H1 (cell line): ENCODE measurements around the gene GALK1. TPM values are rescaled to one million over a fixed set of nuclear protein-coding genes. Genes with fewer than 3 reads are reported as not detected.

Source experiments
- CTCF ChIA-PET: fragments of 300-600 bp; sonication (Branson Sonifier 250); formaldehyde crosslinking; loops from one replicate; lab custom pipeline; 2021; ENCODE audit not compliant: partially characterized antibody; lab: Charles Lee
- POLR2A ChIA-PET: fragments of 300-600 bp; sonication (Branson Sonifier 250); formaldehyde crosslinking; loops from one replicate; lab custom pipeline; 2021; ENCODE audit warnings: inconsistent platforms; ENCODE audit not compliant: partially characterized antibody; lab: Charles Lee
- DNase-seq, 2 experiments: peaks; one replicate each; pipeline versions ENCODE4 v3.0.0 to v3.0.0-alpha.2; 2010 to 2022; ENCODE audit warnings: low spot score in 2 of 2, low read depth in 1 of 2, mixed read lengths in 1 of 2
- FAIRE-seq: peaks from 2 replicates; lab custom pipeline; 2011; peaks lifted over from hg19 to GRCh38; lab: Jason Lieb, UNC
- H2AFZ ChIP-seq: 2 replicates; pipeline ENCODE4 v1.8.1; 2012; ENCODE audit warnings: low read length, inconsistent platforms
- H2AK5ac ChIP-seq: 2 replicates; pipeline ENCODE4 v1.6.1; 2013; ENCODE audit warnings: low read depth, low read length
- H2BK120ac ChIP-seq: replicated peaks from 2 replicates; pipeline ENCODE3; 2013; ENCODE audit warnings: low read depth, low read length, inconsistent platforms
- H2BK12ac ChIP-seq: 2 replicates; pipeline ENCODE4 v1.6.1; 2013; ENCODE audit warnings: low read depth, low read length
- H2BK15ac ChIP-seq: 2 replicates; pipeline ENCODE4 v1.6.1; 2013; ENCODE audit warnings: low read length
- H2BK20ac ChIP-seq: 2 replicates; pipeline ENCODE4 v1.6.1; 2013; ENCODE audit warnings: low read length
- H2BK5ac ChIP-seq: 2 replicates; pipeline ENCODE4 v1.6.1; 2013; ENCODE audit warnings: low read depth, low read length
- H3K14ac ChIP-seq: 2 replicates; pipeline ENCODE4 v1.6.1; 2013; ENCODE audit warnings: inconsistent platforms; ENCODE audit not compliant: insufficient read length
- H3K18ac ChIP-seq: 2 replicates; pipeline ENCODE4 v1.6.1; 2013; ENCODE audit warnings: low read length; ENCODE audit errors: extremely low read depth
- H3K23ac ChIP-seq: 2 replicates; pipeline ENCODE4 v1.6.1; 2013; ENCODE audit warnings: inconsistent platforms; ENCODE audit not compliant: insufficient read length
- H3K23me2 ChIP-seq: 2 replicates; pipeline ENCODE4 v1.6.1; 2013; ENCODE audit warnings: low read depth, low read length
- H3K27ac ChIP-seq: 2 replicates; pipeline ENCODE4 v1.6.1; 2011; ENCODE audit warnings: low read depth, low read length, inconsistent platforms
- H3K27me3 ChIP-seq, 4 experiments: replicated peaks in 1 of 4; 1 replicate in 1 of 4; 2 replicates in 3 of 4; pipeline versions ENCODE4 v1.6.1 to v1.8.1; 2011 to 2013; ENCODE audit warnings: low read length in 3 of 4, mild to moderate bottlenecking in 3 of 4, inconsistent platforms in 2 of 4, mixed read lengths in 2 of 4, moderate library complexity in 1 of 4; ENCODE audit not compliant: control insufficient read depth in 3 of 4, insufficient read depth in 3 of 4; ENCODE audit errors: extremely low read depth in 1 of 4
- H3K36me3 ChIP-seq, 4 experiments: 2 replicates each; pipeline versions ENCODE4 v1.6.1 to v1.8.1; 2011 to 2013; ENCODE audit warnings: mild to moderate bottlenecking in 4 of 4, low read length in 3 of 4, moderate library complexity in 2 of 4, control low read depth in 1 of 4, inconsistent platforms in 1 of 4; ENCODE audit not compliant: insufficient read depth in 4 of 4, control insufficient read depth in 2 of 4
- H3K4ac ChIP-seq: replicated peaks from 2 replicates; pipeline ENCODE3; 2013; ENCODE audit warnings: low read length, low read depth, mixed read lengths, inconsistent platforms; ENCODE audit not compliant: insufficient read length
- H3K4me1 ChIP-seq, 4 experiments: replicated peaks in 1 of 4; 1 replicate in 1 of 4; 2 replicates in 3 of 4; pipeline versions ENCODE4 v1.6.1 to v1.8.1; 2011 to 2013; ENCODE audit warnings: low read length in 3 of 4, inconsistent platforms in 2 of 4, mixed read lengths in 1 of 4; ENCODE audit not compliant: insufficient read depth in 4 of 4, control insufficient read depth in 3 of 4
- H3K4me2 ChIP-seq, 2 experiments: 2 replicates each; pipeline versions ENCODE4 v1.6.1 to v1.8.1; 2011 to 2013; ENCODE audit warnings: low read depth in 2 of 2, low read length in 2 of 2, control low read depth in 1 of 2, inconsistent platforms in 1 of 2, mild to moderate bottlenecking in 1 of 2; ENCODE audit not compliant: insufficient read depth in 1 of 2
- H3K4me3 ChIP-seq, 4 experiments: fragments of 200-600, 300-600 bp in 1 of 4; sonication (generic), shearing (Covaris generic), sonication (Bioruptor Twin) in 1 of 4; 2 replicates each; pipeline versions ENCODE4 v1.5.1 to v1.8.1; 2011 to 2016; ENCODE audit warnings: low read length in 4 of 4, low read depth in 3 of 4, control low read depth in 2 of 4, inconsistent platforms in 2 of 4, mild to moderate bottlenecking in 2 of 4, mixed read lengths in 1 of 4, moderate library complexity in 1 of 4; ENCODE audit not compliant: insufficient read depth in 2 of 4; ENCODE audit errors: extremely low read depth in 1 of 4
- H3K56ac ChIP-seq: replicated peaks from 2 replicates; pipeline ENCODE3; 2013; ENCODE audit warnings: low read depth, mild to moderate bottlenecking, mixed read lengths, low read length, inconsistent platforms; ENCODE audit not compliant: insufficient read length
- H3K79me1 ChIP-seq: 2 replicates; pipeline ENCODE4 v1.6.1; 2013; ENCODE audit warnings: low read depth, low read length, control low read depth
- H3K79me2 ChIP-seq, 2 experiments: 2 replicates each; pipeline versions ENCODE4 v1.6.1 to v1.8.1; 2012 to 2013; ENCODE audit warnings: low read length in 2 of 2, mild to moderate bottlenecking in 2 of 2, inconsistent platforms in 1 of 2; ENCODE audit not compliant: insufficient read depth in 2 of 2, control insufficient read depth in 1 of 2
- H3K9ac ChIP-seq, 4 experiments: replicated peaks in 1 of 4; 1 replicate in 1 of 4; 2 replicates in 3 of 4; pipeline versions ENCODE4 v1.6.1 to v1.8.1; 2011 to 2013; ENCODE audit warnings: low read depth in 3 of 4, low read length in 3 of 4, control low read depth in 2 of 4, mild to moderate bottlenecking in 2 of 4, moderate library complexity in 2 of 4, inconsistent platforms in 1 of 4; ENCODE audit errors: extremely low read depth in 1 of 4
- H3K9me3 ChIP-seq, 2 experiments: 2 replicates each; pipeline versions ENCODE4 v1.6.1 to v1.8.1; 2012 to 2013; ENCODE audit warnings: mild to moderate bottlenecking in 2 of 2, moderate library complexity in 2 of 2, control low read depth in 1 of 2, inconsistent platforms in 1 of 2, low read depth in 1 of 2, low read length in 1 of 2, mixed read lengths in 1 of 2; ENCODE audit not compliant: insufficient read depth in 2 of 2
- H4K20me1 ChIP-seq, 2 experiments: replicated peaks in 1 of 2; 2 replicates each; pipeline versions ENCODE3 to v1.8.1; 2011 to 2013; ENCODE audit warnings: inconsistent platforms in 2 of 2, low read length in 2 of 2, mild to moderate bottlenecking in 1 of 2; ENCODE audit not compliant: insufficient read depth in 2 of 2, control insufficient read depth in 1 of 2
- H4K5ac ChIP-seq: 2 replicates; pipeline ENCODE4 v1.6.1; 2013; ENCODE audit warnings: low read length, low read depth, mixed read lengths, inconsistent platforms; ENCODE audit not compliant: insufficient read length
- H4K8ac ChIP-seq: 2 replicates; pipeline ENCODE4 v1.8.0; 2013; ENCODE audit warnings: mild to moderate bottlenecking, moderate library complexity, low read length, inconsistent platforms; ENCODE audit not compliant: insufficient read depth; ENCODE audit errors: extremely low read depth
- H4K91ac ChIP-seq: replicated peaks from 2 replicates; pipeline ENCODE3; 2013; ENCODE audit warnings: low read length, mixed read lengths, inconsistent platforms; ENCODE audit not compliant: insufficient read length
- ASH2L ChIP-seq: fragments of 200-600, 300-600 bp; sonication (generic); IDR thresholded peaks from one replicate; pipeline ENCODE4 v1.7.1; 2017; ENCODE audit warnings: low read length
- CBX8 ChIP-seq: fragments of 300-800, 300-1000 bp; sonication (generic); IDR thresholded peaks from 2 replicates; pipeline ENCODE4 v1.7.1; 2016; ENCODE audit warnings: low read depth, low read length, borderline replicate concordance
- CHD1 ChIP-seq: IDR thresholded peaks from 2 replicates; pipeline ENCODE4 v1.6.1; 2012; ENCODE audit warnings: low read depth, low read length, improper control_type of control experiment
- EP300 ChIP-seq, 2 experiments: IDR thresholded peaks; 1 replicate in 1 of 2; 2 replicates in 1 of 2; pipeline ENCODE4 v1.6.1; 2011 to 2012; ENCODE audit warnings: low read depth in 2 of 2, low read length in 2 of 2, mild to moderate bottlenecking in 2 of 2, borderline replicate concordance in 1 of 2, inconsistent platforms in 1 of 2, moderate library complexity in 1 of 2
- NANOG ChIP-seq: IDR thresholded peaks from 2 replicates; pipeline ENCODE4 v1.6.1; 2011; ENCODE audit warnings: low read length, low read depth, mild to moderate bottlenecking, inconsistent platforms; ENCODE audit not compliant: insufficient read depth, poor library complexity, severe bottlenecking
- SAP30 ChIP-seq: fragments of 300-600 bp; sonication (generic); IDR thresholded peaks from 2 replicates; pipeline ENCODE4 v1.7.1; 2012; ENCODE audit warnings: low read length, moderate library complexity, mild to moderate bottlenecking, inconsistent platforms; ENCODE audit not compliant: insufficient read depth, insufficient replicate concordance
- TBP ChIP-seq: IDR thresholded peaks from 2 replicates; pipeline ENCODE4 v1.6.1; 2011; ENCODE audit warnings: low read depth, low read length, improper control_type of control experiment
- YY1 ChIP-seq: IDR thresholded peaks from 2 replicates; pipeline ENCODE4 v1.6.1; 2011; ENCODE audit warnings: low read depth, mild to moderate bottlenecking, low read length
- WGBS, 2 experiments: shearing (Covaris generic) in 1 of 2; methylation state at CpG; one replicate each; pipeline versions ENCODE4 v1.1.6 to v1.1.7; 2013 to 2015; ENCODE audit warnings: low lambda C conversion rate in 2 of 2, mixed read lengths in 2 of 2, inconsistent platforms in 1 of 2, low coverage in 1 of 2, missing lambda C conversion rate in 1 of 2; ENCODE audit not compliant: insufficient replicate concordance in 2 of 2, insufficient coverage in 1 of 2, insufficient read length in 1 of 2; ENCODE audit errors: extremely low coverage in 1 of 2, missing lambda C conversion rate in 1 of 2; 5-methylcytosine and 5-hydroxymethylcytosine counted together
- polyA plus RNA-seq, 7 experiments: library from polyadenylated mRNA; depleted of rRNA in 3 of 7; stranded (reverse) in 5 of 7; unstranded in 2 of 7; fragments of >200 nt in 5 of 7; fragments of 200-250 nt in 2 of 7; gene quantifications; 1 replicate in 5 of 7; 2 replicates in 1 of 7; 4 replicates in 1 of 7; pipeline versions ENCODE4 v1.2.1 to v1.2.3, GENCODE V29; 2011 to 2013; ENCODE audit warnings: missing spikeins in 2 of 7, mixed read lengths in 2 of 7
- total RNA-seq: library from RNA; stranded (reverse); fragmentation: NEBNext Ultra II Directional; extraction: Animal tissue kit (Norgen Biotek cat#: 25700); gene quantifications from 2 replicates; pipeline ENCODE4 v1.2.1, GENCODE V29; 2021
- TF ChIP-seq, protein P1 (sequence below): IDR thresholded peaks from 2 replicates; pipeline ENCODE4 v1.6.1; 2012; ENCODE audit warnings: inconsistent platforms

The GALK1 gene
- total and polyA plus RNA-seq, 2 of the 8 experiments (the other 6 are each of a cell fraction or from before 2014, with no cell fraction given) = 34.1 to 47.9 TPM

GRCh38 chr17:75724016-75725003 is 40.7 kb downstream of the GALK1 start:
- H3K79me2 ChIP-seq = no peaks in the 10 kb centered on the region
- TF ChIP-seq TBP (no peak), ASH2L (no peak), CHD1 (no peak), NANOG (no peak), SAP30 (no peak), CBX8 (no peak), EP300 (IDR thresholded peaks at IDR 0.05; ENCODE audit: borderline replicate concordance in 1 of 2, low read depth in 2 of 2, low read length in 2 of 2) (no peak), YY1 (no peak)
- TF ChIP-seq, protein P1, sequence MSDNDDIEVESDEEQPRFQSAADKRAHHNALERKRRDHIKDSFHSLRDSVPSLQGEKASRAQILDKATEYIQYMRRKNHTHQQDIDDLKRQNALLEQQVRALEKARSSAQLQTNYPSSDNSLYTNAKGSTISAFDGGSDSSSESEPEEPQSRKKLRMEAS = no peak
- TF ChIP-seq, all 59 proteins: peak for 0
- Histone ChIP-seq H2BK120ac (no peak overlapping the region), H4K5ac (no peak overlapping the region), H3K14ac (no peak overlapping the region), H3K4me3 (no peak overlapping the region), H4K8ac (0 out of 2 replicates have a peak overlapping the region, but pooled peaks have one; percentile 35), H3K23me2 (peaks cover 11% of the 10 kb centered on the region; the same call in 1 of the 2 replicates), H2BK15ac (no peak overlapping the region), H2BK20ac (no peak overlapping the region), H2BK12ac (no peak overlapping the region), H3K79me1 (no peaks in the 10 kb centered on the region), H2AFZ (no peak overlapping the region), H3K9me3 (no peaks in the 10 kb centered on the region), H3K9ac (no peak overlapping the region), H3K23ac (no peak overlapping the region), H3K36me3 (no peaks in the 10 kb centered on the region), H2BK5ac (no peak overlapping the region), H3K4me2 (no peak overlapping the region), H4K20me1 (peaks cover 0 to 2% of the 10 kb centered on the region in 2 experiments), H3K27ac (no peak overlapping the region), H3K27me3 (peaks cover 4 to 23% (median 14%) of the 10 kb centered on the region in 4 experiments; a peak in 6 of 7 replicates), H4K91ac (no peak overlapping the region), H3K4me1 (peaks cover 0 to 8% (median 4%) of the 10 kb centered on the region in 4 experiments; a peak in 4 of 7 replicates), H3K56ac (no peak overlapping the region), H3K4ac (no peak overlapping the region), H3K18ac (no peak overlapping the region), H2AK5ac (no peak overlapping the region)
- 87% methylated on average over 23 of the region's 23 CpGs; no CpG with 5 or more reads in 1 of the 2 experiments for WGBS, 2 experiments
- ChIA-PET POLR2A (interaction anchor here (0.7 to 1.7 kb wide), 8 partner anchors 22 to 241 kb away, joined by 3 to 6 read pairs (median 4); no protein-coding TSS in a partner anchor), CTCF (interaction anchor here (0.8 to 5.6 kb wide), 8 partner anchors 14 to 619 kb away, joined by 3 to 64 read pairs (median 4); partner anchors contain the start of gene SMIM5)
- DNase-seq (no peak), FAIRE-seq (no peak)
